HepG2 (cell line): ENCODE data around the gene RBBP8NL. TPM values are rescaled to one million over a fixed set of nuclear protein-coding genes. Genes with fewer than 3 reads are reported as not detected.
A peak's percentile ranks its signal among the peaks of the same experiment; 100 is the strongest.

Experiments used
- ATAC-seq: fragments of 200-7000 bp; cut with Tn5 transposase; 3 replicates; pipeline ENCODE4 v1.9.1; 2020; ENCODE audit warnings: mild to moderate bottlenecking, moderate library complexity
- BruUV-seq: library from RNA; stranded (reverse); fragments of 400-500 nt; replicated peaks from 2 replicates; lab custom pipeline; 2021; lab: Mats Ljungman, UMichigan
- CTCF ChIA-PET: fragments of 300-600 bp; formaldehyde crosslinking; extraction: SDS; loops from one replicate; lab custom pipeline; 2021; ENCODE audit warnings: low total read pairs, inconsistent platforms, low intra/inter-chr PET ratio; lab: Yijun Ruan, JAX
- POLR2A ChIA-PET: fragments of 350-600 bp; sonication (Branson Sonifier 250); formaldehyde crosslinking; loops from one replicate; lab custom pipeline; 2020; ENCODE audit warnings: antibody characterized with exemption, inconsistent platforms; lab: Yijun Ruan, JAX
- DNase-seq: peaks from one replicate; pipeline ENCODE4 v3.0.0-alpha.2; 2015; ENCODE audit warnings: low spot score
- FAIRE-seq: peaks from 3 replicates; lab custom pipeline; 2011; peaks lifted over from hg19 to GRCh38; lab: Jason Lieb, UNC
- H2AFZ ChIP-seq: one replicate; pipeline ENCODE4 v1.6.1; 2011; ENCODE audit warnings: low read length, inconsistent platforms
- H3K27ac ChIP-seq: fragments of 300-600 bp; 3 replicates; pipeline ENCODE4 v1.8.0; 2011; ENCODE audit warnings: mixed run types, mild to moderate bottlenecking, mixed read lengths, low read length, inconsistent platforms; ENCODE audit not compliant: insufficient read depth; ENCODE audit errors: extremely low read length
- H3K27me3 ChIP-seq, 2 experiments: fragments of 200-600 bp in 1 of 2; 2 replicates in 1 of 2; 3 replicates in 1 of 2; pipeline versions ENCODE4 v1.6.0 to v1.8.0; 2011; ENCODE audit warnings: low read length in 2 of 2, mild to moderate bottlenecking in 2 of 2, moderate library complexity in 2 of 2, inconsistent platforms in 1 of 2; ENCODE audit not compliant: insufficient read depth in 2 of 2, control insufficient read depth in 1 of 2
- H3K36me3 ChIP-seq, 2 experiments: fragments of 200-600 bp in 1 of 2; replicated peaks in 1 of 2; 2 replicates in 1 of 2; 3 replicates in 1 of 2; pipeline versions ENCODE4 v1.5.1 to v1.8.0; 2011; ENCODE audit warnings: low read length in 2 of 2, inconsistent platforms in 1 of 2; ENCODE audit not compliant: insufficient read depth in 2 of 2, control insufficient read depth in 1 of 2
- H3K4me1 ChIP-seq: 2 replicates; pipeline ENCODE4 v1.5.1; 2012; ENCODE audit warnings: low read length, inconsistent platforms; ENCODE audit not compliant: insufficient read depth
- H3K4me2 ChIP-seq: 2 replicates; pipeline ENCODE4 v1.6.0; 2011; ENCODE audit warnings: low read depth, low read length, inconsistent platforms
- H3K4me3 ChIP-seq, 3 experiments: fragments of 200-600 bp in 1 of 3; sonication (generic), shearing (Covaris generic) in 1 of 3; replicated peaks in 1 of 3; 2 replicates each; pipeline ENCODE4 v1.5.1; 2011 to 2016; ENCODE audit warnings: low read length in 3 of 3, inconsistent platforms in 2 of 3, low read depth in 2 of 3, mild to moderate bottlenecking in 2 of 3, control low read depth in 1 of 3, mixed read lengths in 1 of 3; ENCODE audit not compliant: insufficient read depth in 1 of 3
- H3K79me2 ChIP-seq: one replicate; pipeline ENCODE4 v1.6.1; 2011; ENCODE audit warnings: low read length, inconsistent platforms; ENCODE audit not compliant: insufficient read depth
- H3K9ac ChIP-seq: 2 replicates; pipeline ENCODE4 v1.6.0; 2011; ENCODE audit warnings: mild to moderate bottlenecking, low read depth, low read length, inconsistent platforms; ENCODE audit not compliant: insufficient read depth
- H3K9me3 ChIP-seq: 2 replicates; pipeline ENCODE4 v1.5.1; 2012; ENCODE audit warnings: mild to moderate bottlenecking, low read length
- H4K20me1 ChIP-seq: 2 replicates; pipeline ENCODE4 v1.6.0; 2011; ENCODE audit warnings: inconsistent platforms, mild to moderate bottlenecking, low read length, moderate library complexity; ENCODE audit not compliant: insufficient read depth
- BRCA1 ChIP-seq: sonication (generic); formaldehyde crosslinking; IDR thresholded peaks from 2 replicates; pipeline ENCODE4 v1.4.0; 2020; ENCODE audit warnings: missing genetic modification reagents
- CBX2 ChIP-seq, 2 experiments: fragments of 200-600 bp in 1 of 2; sonication (generic); formaldehyde crosslinking in 1 of 2; IDR thresholded peaks; 2 replicates each; pipeline versions ENCODE4 v1.7.0 to v1.8.1; 2018 to 2022; ENCODE audit warnings: low read depth in 2 of 2, low read length in 1 of 2, mild to moderate bottlenecking in 1 of 2, missing genetic modification reagents in 1 of 2
- HMG20A ChIP-seq: IDR thresholded peaks from 2 replicates; pipeline ENCODE4 v1.6.1; 2016; ENCODE audit warnings: borderline replicate concordance
- HOXA3 ChIP-seq: sonication (generic); formaldehyde crosslinking; IDR thresholded peaks from 2 replicates; pipeline ENCODE4 v1.5.0; 2020; ENCODE audit warnings: missing genetic modification reagents
- ISL2 ChIP-seq: sonication (generic); formaldehyde crosslinking; IDR thresholded peaks from 2 replicates; pipeline ENCODE4 v1.5.0; 2020; ENCODE audit warnings: missing genetic modification reagents
- KAT8 ChIP-seq: IDR thresholded peaks from 2 replicates; pipeline ENCODE4 v1.6.1; 2016; ENCODE audit warnings: missing genetic modification reagents, missing compliant biosample characterization
- LCORL ChIP-seq, 2 experiments: fragments of 450-650 bp in 1 of 2; sonication (generic) in 1 of 2; formaldehyde crosslinking in 1 of 2; IDR thresholded peaks; 2 replicates each; pipeline versions ENCODE4 v1.5.0 to v1.6.1; 2017 to 2020; ENCODE audit warnings: antibody characterized with exemption in 1 of 2, missing genetic modification reagents in 1 of 2
- PATZ1 ChIP-seq: sonication (generic); formaldehyde crosslinking; IDR thresholded peaks from 2 replicates; pipeline ENCODE4 v1.4.0; 2020; ENCODE audit warnings: missing genetic modification reagents
- PCBP1 ChIP-seq: fragments of 200-400 bp; formaldehyde crosslinking; IDR thresholded peaks from 2 replicates; pipeline ENCODE4 v1.6.1; 2017; ENCODE audit warnings: mild to moderate bottlenecking, low read depth, low read length, borderline replicate concordance
- POLR2G ChIP-seq: fragments of 200-400 bp; formaldehyde crosslinking; IDR thresholded peaks from 2 replicates; pipeline ENCODE4 v1.6.1; 2018; ENCODE audit warnings: mild to moderate bottlenecking, low read depth, low read length, moderate library complexity
- SKI ChIP-seq: fragments of 450-650 bp; IDR thresholded peaks from one replicate; pipeline ENCODE4 v1.6.1; 2018; ENCODE audit warnings: mild to moderate bottlenecking; ENCODE audit not compliant: partially characterized antibody
- SP2 ChIP-seq: sonication (generic); formaldehyde crosslinking; IDR thresholded peaks from 2 replicates; pipeline ENCODE4 v1.5.1; 2020; ENCODE audit warnings: mild to moderate bottlenecking, missing genetic modification reagents
- SRF ChIP-seq: IDR thresholded peaks from 2 replicates; pipeline ENCODE4 v1.6.1; 2011; ENCODE audit warnings: mild to moderate bottlenecking, low read depth, low read length, moderate library complexity
- STAT6 ChIP-seq: sonication (generic); formaldehyde crosslinking; IDR thresholded peaks from 2 replicates; pipeline ENCODE4 v1.4.0; 2020; ENCODE audit warnings: missing genetic modification reagents, mild to moderate bottlenecking, borderline replicate concordance
- ZFP36 ChIP-seq: fragments of 150-350 bp; IDR thresholded peaks from 2 replicates; pipeline ENCODE4 v1.6.1; 2018; ENCODE audit warnings: borderline replicate concordance, low read length, low read depth; ENCODE audit not compliant: partially characterized antibody
- ZFP36L2 ChIP-seq: sonication (generic); formaldehyde crosslinking; IDR thresholded peaks from 2 replicates; pipeline ENCODE4 v1.4.0; 2020; ENCODE audit warnings: missing genetic modification reagents
- ZFY ChIP-seq: sonication (generic); formaldehyde crosslinking; IDR thresholded peaks from 2 replicates; pipeline ENCODE4 v1.4.0; 2020; ENCODE audit warnings: missing genetic modification reagents
- ZNF768 ChIP-seq: sonication (generic); formaldehyde crosslinking; IDR thresholded peaks from 2 replicates; pipeline ENCODE4 v1.4.0; 2020; ENCODE audit warnings: missing genetic modification reagents
- ZNF83 ChIP-seq: sonication (generic); formaldehyde crosslinking; IDR thresholded peaks from 2 replicates; pipeline ENCODE4 v1.4.0; 2020; ENCODE audit warnings: missing genetic modification reagents, mild to moderate bottlenecking, borderline replicate concordance
- WGBS: methylation state at CpG from one replicate; pipeline ENCODE4 v1.1.6; 2017; ENCODE audit warnings: low lambda C conversion rate; 5-methylcytosine and 5-hydroxymethylcytosine counted together
- in situ Hi-C: cut with HindIII; loops from 2 replicates; pipeline ENCODE4 v1.10.0; 2017; ENCODE audit warnings: low pct_unique_long_range_greater_than_20kb; ENCODE audit not compliant: extremely low pct_ligation_motif_present
- intact Hi-C: fragments of 100-400 bp; cut with micrococcal nuclease; formaldehyde crosslinking; loops from one replicate; pipeline ENCODE4 v1.10.0; 2022; ENCODE audit not compliant: unreplicated experiment
- polyA plus RNA-seq, 8 experiments: library from polyadenylated mRNA; depleted of rRNA in 3 of 8; stranded (reverse) in 7 of 8; unstranded in 1 of 8; fragments of >200 nt; fragmentation: Illumina TruSeq in 4 of 8; extraction: Trizol in 4 of 8; gene quantifications; 2 replicates each; pipeline versions ENCODE4 v1.2.1 to v1.2.3, GENCODE V29; 2011 to 2016; ENCODE audit warnings: low read depth in 4 of 8, missing spikeins in 1 of 8, mixed read lengths in 1 of 8; ENCODE audit not compliant: insufficient read depth in 1 of 8
- total RNA-seq, 5 experiments: library from RNA; depleted of rRNA; stranded (reverse); fragments of >200 nt; fragmentation: Illumina TruSeq; extraction: Trizol; gene quantifications; 2 replicates each; pipeline ENCODE4 v1.2.3, GENCODE V29; 2016; ENCODE audit warnings: low read depth in 1 of 5

Gene RBBP8NL
- total and polyA plus RNA-seq, 2 of the 13 experiments (the other 11 are each of a cell fraction or from before 2014, with no cell fraction given), result 0.69 to 0.86 TPM

GRCh38 chr20:62372042-62372993 lies 55.0 kb downstream of the RBBP8NL start:
- no TSS peak for BruUV-seq
- no peaks in the 10 kb centered on the region for H3K36me3 ChIP-seq
- CTCF ChIA-PET, result no interaction called here
- no peaks in the 10 kb centered on the region for H3K27me3 ChIP-seq
- no peaks in the 10 kb centered on the region for H4K20me1 ChIP-seq
- H3K79me2 ChIP-seq, result peaks cover 2% of the 10 kb centered on the region
- no peak overlapping the region; the same call in 1 of the 2 replicates for H3K4me2 ChIP-seq
- WGBS, result 54% methylated on average over 29 of the region's 29 CpGs
- no peak overlapping the region for H2AFZ ChIP-seq
- peaks cover 82% of the 10 kb centered on the region for H3K4me1 ChIP-seq
- no peaks in the 10 kb centered on the region for H3K9me3 ChIP-seq
- no peak for DNase-seq
- no peak overlapping the region for H3K4me3 ChIP-seq
- no peak for ATAC-seq
- no peak overlapping the region for H3K27ac ChIP-seq
- FAIRE-seq, result no peak
- peak overlapping the region; percentile 90; the same call in 1 of the 2 replicates for H3K9ac ChIP-seq
- intact Hi-C loops, result loop anchor here (10.0 kb wide), 1 partner anchor 422 kb away; the partner anchor contains the start of gene MRGBP
- POLR2A ChIA-PET, result interaction anchor here (0.8 to 10.1 kb wide), 4 partner anchors 10 to 66 kb away, joined by 3 to 187 read pairs (median 44); partner anchors contain the start of gene ADRM1
- in situ Hi-C loops, result no loop called here
- peak; percentile 72; the same call in 1 of the 2 replicates for TF ChIP-seq ZNF768 (CRISPR knock-in tag)
- no peak for TF ChIP-seq ZFP36L2
- no peak for TF ChIP-seq BRCA1
- peak; percentile 30; the same call in 1 of the 2 replicates for TF ChIP-seq POLR2G
- no peak for TF ChIP-seq ZFP36
- TF ChIP-seq PCBP1, result 0 out of 2 replicates have a peak, but pooled peaks have one; percentile 38
- no peak for TF ChIP-seq SP2 (CRISPR knock-in tag)
- peak; percentile 62; the same call in 1 of the 2 replicates for TF ChIP-seq ZNF83 (CRISPR knock-in tag)
- no peak for TF ChIP-seq ISL2
- TF ChIP-seq STAT6 (CRISPR knock-in tag), result no peak
- no peak for TF ChIP-seq HMG20A
- TF ChIP-seq HOXA3 (CRISPR knock-in tag), result peak; percentile 37; the same call in 1 of the 2 replicates
- TF ChIP-seq ZFY, result 0 out of 2 replicates have a peak, but pooled peaks have one; percentile 30
- TF ChIP-seq PATZ1 (CRISPR knock-in tag), result peak; percentile 34; the same call in 1 of the 2 replicates
- no peak for TF ChIP-seq SKI
- no peak for TF ChIP-seq CBX2 (IDR thresholded peaks at IDR 0.05; ENCODE audit: low read depth, low read length)
- TF ChIP-seq CBX2 (CRISPR knock-in tag; IDR thresholded peaks at IDR 0.05; ENCODE audit: low read depth), result no peak
- no peak for TF ChIP-seq KAT8 (CRISPR knock-in tag)
- TF ChIP-seq LCORL (IDR thresholded peaks at IDR 0.05), result no peak
- TF ChIP-seq LCORL (CRISPR knock-in tag; IDR thresholded peaks at IDR 0.05), result no peak
- TF ChIP-seq SRF, result 0 out of 2 replicates have a peak, but pooled peaks have one; percentile 48
